Pericardium fibroblast (primary cell): Measurements from ENCODE around the gene TAS2R16. TPM values are rescaled to one million over a fixed set of nuclear protein-coding genes. Genes with fewer than 3 reads are reported as not detected.

Experiments used
- total RNA-seq: library from RNA; depleted of rRNA; stranded (reverse); fragments of >200 nt; gene quantifications from 2 replicates; pipeline ENCODE4 v1.2.3, GENCODE V29; 2015

TAS2R16 gene, protein sequence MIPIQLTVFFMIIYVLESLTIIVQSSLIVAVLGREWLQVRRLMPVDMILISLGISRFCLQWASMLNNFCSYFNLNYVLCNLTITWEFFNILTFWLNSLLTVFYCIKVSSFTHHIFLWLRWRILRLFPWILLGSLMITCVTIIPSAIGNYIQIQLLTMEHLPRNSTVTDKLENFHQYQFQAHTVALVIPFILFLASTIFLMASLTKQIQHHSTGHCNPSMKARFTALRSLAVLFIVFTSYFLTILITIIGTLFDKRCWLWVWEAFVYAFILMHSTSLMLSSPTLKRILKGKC
- total RNA-seq: not detected in 2 replicates

GRCh38 chr7:122995600-122995999, at the start of gene TAS2R16:
Gene TAS2R16, minus strand, starts transcription at chr7:122995700. Its CDS starts 66 bp downstream, at chr7:122995634.

Other genes starting within 250 kb of the TAS2R16 start
- 14.2 and 41.6 TPM in 2 replicates for gene CADPS2, start 109.2 kb downstream of the TAS2R16 start, total RNA-seq
- gene SLC13A1, start 204.3 kb upstream of the TAS2R16 start, total RNA-seq: not detected in 2 replicates